ENCODE data around the gene PCP4L1.
"Not testable (repeated sequence)": the region's sequence is repeated elsewhere in the genome, so short reads cannot be mapped to it uniquely, and the experiment has no call there.

The PCP4L1 gene

GRCh38 chr1:161273402-161273801, 14.9 kb downstream of the PCP4L1 start:
- DNase-seq = no peak

- DNase-seq = no peak
Measured at GRCh38 chr1:161274874-161275273, 16.3 kb downstream of the PCP4L1 start.

GRCh38 chr1:161282991-161283390, 24.4 kb downstream of the PCP4L1 start:
- no peak for DNase-seq

- no peak for DNase-seq
Measured at GRCh38 chr1:161285113-161285512, 26.6 kb downstream of the PCP4L1 start.

GRCh38 chr1:161285521-161285920, 27.0 kb downstream of the PCP4L1 start:
- no peak for DNase-seq

- DNase-seq = no peak
Measured at GRCh38 chr1:161287482-161288054, 29.0 kb downstream of the PCP4L1 start.

- no peak for DNase-seq
Measured at GRCh38 chr1:161290779-161291178, 32.2 kb downstream of the PCP4L1 start.

- DNase-seq = no peak
Measured at GRCh38 chr1:161297415-161297814, 38.9 kb downstream of the PCP4L1 start.

GRCh38 chr1:161298116-161298515, 39.6 kb downstream of the PCP4L1 start:
- DNase-seq = no peak

GRCh38 chr1:161299347-161299746, 40.8 kb downstream of the PCP4L1 start:
- no peak for DNase-seq

- DNase-seq = no peak
Measured at GRCh38 chr1:161300478-161300877, 41.9 kb downstream of the PCP4L1 start.

GRCh38 chr1:161304927-161305866, 46.7 kb downstream of the PCP4L1 start:
- DNase-seq = no peak

- DNase-seq = peak; percentile 69
Measured at GRCh38 chr1:161305867-161306519, 47.4 kb downstream of the PCP4L1 start.

GRCh38 chr1:161307230-161307768, 48.8 kb downstream of the PCP4L1 start:
- DNase-seq = no peak

- no peak for DNase-seq
Measured at GRCh38 chr1:161307892-161308638, 49.5 kb downstream of the PCP4L1 start.

- DNase-seq = no peak
Measured at GRCh38 chr1:161309868-161310267, 51.3 kb downstream of the PCP4L1 start, which contains the start of gene MPZ. TSS of gene MPZ (minus strand) at chr1:161309968. CDS start at chr1:161309905, 63 bp downstream.

- DNase-seq = no peak
Measured at GRCh38 chr1:161311595-161312181, 53.1 kb downstream of the PCP4L1 start.

GRCh38 chr1:161313554-161314200, 55.1 kb downstream of the PCP4L1 start:
- DNase-seq = no peak

GRCh38 chr1:161314201-161314981, 55.8 kb downstream of the PCP4L1 start, which contains the start of gene SDHC:
TSS of gene SDHC (plus strand) at chr1:161314381. CDS start at chr1:161314406, 25 bp downstream.
- DNase-seq = peak; percentile 45

GRCh38 chr1:161315841-161316674, 57.5 kb downstream of the PCP4L1 start:
- DNase-seq = not testable (repeated sequence)
